Epidermal melanocyte (primary cell): ENCODE data around the gene CD47.

ENCODE experiments used
- DNase-seq: peaks from one replicate; pipeline ENCODE4 v3.0.0; 2011; ENCODE audit warnings: low spot score; ENCODE audit not compliant: insufficient read length

Gene CD47

DNA sequence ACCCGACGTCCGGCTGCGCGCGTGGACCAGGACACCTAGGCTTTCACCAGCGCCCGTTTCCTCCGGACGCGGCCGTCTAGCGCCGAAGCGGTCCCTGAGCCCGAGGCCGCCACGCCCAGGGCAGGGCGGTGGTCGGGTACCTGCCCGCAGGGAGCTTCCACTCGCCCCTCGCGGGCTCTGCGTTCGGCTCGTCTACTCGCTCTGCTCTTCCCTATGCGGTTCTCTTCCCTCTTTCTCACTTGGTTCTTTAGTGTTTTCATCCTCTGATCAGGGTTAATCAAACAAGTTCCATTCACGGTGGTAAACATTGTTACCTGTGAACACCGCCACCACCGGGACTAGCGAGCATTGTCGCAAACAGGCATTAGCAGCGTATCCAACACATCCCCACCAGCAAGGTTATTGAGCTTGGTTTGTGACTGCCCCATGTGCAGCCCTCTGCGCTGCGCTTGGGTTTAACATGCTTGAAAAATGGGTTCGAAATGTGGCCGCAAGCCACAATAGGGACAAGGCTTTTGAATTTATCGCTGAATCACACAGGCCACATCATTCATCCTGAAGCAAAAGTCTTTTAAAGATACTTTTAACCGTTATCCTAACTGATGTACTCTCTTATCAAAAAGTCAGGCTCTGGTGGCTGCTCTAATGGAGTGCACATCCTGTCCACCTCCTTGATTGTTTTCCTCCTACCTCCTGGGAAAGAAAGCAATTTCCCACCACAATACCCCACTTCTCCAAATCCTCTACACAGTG is 843 bp upstream of the CD47 start:
- DNase-seq, result no peak

GRCh38 chr3:108090049-108090700 is 656 bp downstream of the CD47 start:
- no peak for DNase-seq

- DNase-seq, result no peak
These were observed 1.3 kb downstream of the CD47 start for GRCh38 chr3:108089579-108089978.

- peak; percentile 37 for DNase-seq
These were observed 2.1 kb downstream of the CD47 start for GRCh38 chr3:108088697-108089096.

GRCh38 chr3:108088146-108088545 is 2.7 kb downstream of the CD47 start:
- no peak for DNase-seq

DNA sequence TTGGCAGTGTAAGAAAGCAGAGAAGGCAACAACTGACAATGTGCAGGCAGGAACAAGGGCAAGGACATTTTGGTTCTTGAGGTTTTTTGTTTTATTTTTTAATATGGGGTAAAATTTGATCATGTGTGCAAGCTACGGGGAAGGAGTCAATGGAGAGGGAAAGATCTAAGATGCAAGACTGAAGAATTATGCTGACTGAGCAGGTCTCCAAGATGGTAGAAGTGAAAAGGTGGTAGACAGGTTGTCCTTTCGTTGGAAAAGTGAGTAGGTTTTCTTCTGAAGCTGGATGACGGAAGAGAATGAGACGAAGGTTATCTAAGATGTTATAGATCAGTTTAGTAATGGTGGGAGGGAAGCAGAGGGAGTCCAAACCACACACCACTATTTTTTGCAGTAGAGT is 4.2 kb downstream of the CD47 start:
- no peak for DNase-seq

DNA sequence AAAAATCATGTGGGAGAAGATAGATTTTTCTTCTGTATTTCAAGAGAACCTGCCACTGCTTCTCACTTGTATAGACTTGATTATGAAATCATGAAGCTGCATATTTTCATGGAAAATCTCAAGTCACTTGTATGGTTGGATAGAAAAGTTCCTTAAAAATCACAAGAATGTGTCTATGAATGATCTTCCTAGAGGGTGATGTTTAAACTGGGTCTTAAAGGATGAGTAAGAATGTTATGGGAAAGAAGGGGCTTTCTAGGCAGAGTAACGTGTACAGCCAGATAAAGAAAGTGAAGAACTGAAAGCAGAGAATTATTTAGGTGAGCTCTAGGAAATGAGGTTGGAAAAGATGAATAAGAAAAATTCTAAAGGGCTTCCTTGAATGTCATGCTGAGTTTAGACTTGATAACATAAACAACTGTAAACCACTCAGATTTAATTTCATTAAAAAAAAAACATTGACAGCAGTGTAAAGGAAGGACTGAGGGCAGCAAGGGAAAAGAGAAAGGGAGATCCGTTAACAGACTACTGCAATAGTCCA is 5.0 kb downstream of the CD47 start:
- DNase-seq, result no peak

GRCh38 chr3:108085370-108085769 is 5.5 kb downstream of the CD47 start:
- DNase-seq, result no peak

DNA sequence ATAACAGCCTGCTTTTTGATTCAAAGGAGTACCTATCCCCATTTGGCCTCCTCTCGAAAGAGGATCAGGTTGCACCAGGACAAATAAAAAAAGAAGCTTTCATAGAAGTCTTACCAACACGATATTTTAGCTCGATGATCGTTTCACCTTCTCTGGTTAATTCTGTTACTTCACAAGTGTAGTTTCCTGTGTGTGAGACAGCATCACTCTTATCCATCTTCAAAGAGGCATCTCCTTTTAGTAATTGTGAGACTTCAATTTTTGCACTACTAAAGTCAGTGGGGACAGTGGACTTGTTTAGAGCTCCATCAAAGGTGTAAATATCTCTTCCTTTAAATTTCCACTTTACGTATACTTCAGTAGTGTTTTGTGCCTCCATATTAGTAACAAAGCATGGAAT is 11.0 kb downstream of the CD47 start:
- DNase-seq, result no peak

GRCh38 chr3:108079043-108079442 is 11.8 kb downstream of the CD47 start:
- no peak for DNase-seq

GRCh38 chr3:108076564-108076963 is 14.3 kb downstream of the CD47 start:
- no peak for DNase-seq

DNA sequence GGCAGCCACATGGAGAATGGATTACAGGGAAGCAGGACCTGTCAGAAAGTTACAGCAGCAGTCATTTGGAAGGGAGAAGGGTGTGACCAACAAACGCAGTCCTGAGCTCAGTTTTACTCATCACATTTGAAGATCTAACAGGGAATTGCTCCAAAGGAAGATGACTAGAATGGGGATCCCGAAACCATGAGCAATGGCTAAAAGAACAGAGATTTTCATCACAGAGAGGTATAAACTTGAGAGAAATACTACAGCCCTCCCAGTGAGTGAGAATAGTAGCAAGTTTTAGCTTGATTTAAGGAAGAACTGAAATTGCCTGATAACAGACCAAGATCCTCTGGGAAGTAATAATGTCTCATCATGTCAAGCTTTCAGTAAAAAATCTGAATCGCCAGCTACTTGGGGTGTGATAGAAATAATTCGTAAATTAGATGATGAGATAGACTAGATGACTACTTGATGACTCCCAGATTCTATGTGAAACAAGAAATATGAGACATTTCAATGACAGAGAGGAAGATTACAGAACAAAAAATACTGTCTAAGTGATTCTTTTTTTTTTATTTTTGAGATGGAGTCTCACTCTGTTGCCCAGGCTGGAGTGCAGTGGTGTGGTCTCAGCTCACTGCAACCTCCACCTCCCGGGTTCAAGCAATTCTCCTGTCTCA is 16.9 kb downstream of the CD47 start:
- no peak for DNase-seq

DNA sequence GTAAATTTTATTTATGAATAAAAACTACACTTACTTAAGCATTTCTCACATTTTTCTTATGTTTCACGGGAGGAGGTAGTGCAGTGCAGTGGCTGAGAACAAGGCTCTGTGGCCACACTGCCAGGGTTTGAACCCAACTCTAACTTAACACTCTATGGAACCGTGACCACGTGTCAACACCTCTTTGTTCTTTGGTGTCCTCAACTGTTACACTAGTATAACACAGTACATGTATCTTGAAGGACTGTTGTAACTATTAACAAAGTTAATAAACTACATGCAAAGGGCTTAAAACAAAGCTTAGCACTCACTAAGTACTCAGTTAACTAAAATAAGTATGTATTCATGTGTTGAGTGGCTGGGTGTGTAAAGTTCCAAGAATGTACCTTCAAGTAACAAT is 19.5 kb downstream of the CD47 start:
- no peak for DNase-seq

GRCh38 chr3:108070356-108070755 is 20.5 kb downstream of the CD47 start:
- DNase-seq, result no peak

DNA sequence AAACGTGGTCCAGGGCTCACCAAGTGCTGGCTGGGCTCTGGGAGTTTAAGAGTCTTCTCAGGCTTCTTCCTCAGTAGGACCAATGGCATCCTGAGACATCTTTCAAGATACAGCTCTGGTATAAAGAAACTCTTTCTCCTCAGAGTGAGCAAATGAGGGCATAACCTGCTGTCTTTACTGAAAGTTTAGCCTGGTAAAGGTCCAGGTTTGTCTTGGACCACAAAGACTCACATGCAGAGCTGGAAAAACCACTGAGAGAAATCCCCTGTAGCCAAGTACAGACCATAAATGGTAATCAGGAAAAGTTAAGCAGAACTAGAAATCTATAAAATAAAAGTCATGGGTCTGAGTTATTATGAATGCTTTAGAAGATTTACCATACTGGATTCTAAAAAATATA is 23.1 kb downstream of the CD47 start:
- DNase-seq, result no peak

- DNase-seq, result no peak
These were observed 25.7 kb downstream of the CD47 start for GRCh38 chr3:108065096-108065495.

DNA sequence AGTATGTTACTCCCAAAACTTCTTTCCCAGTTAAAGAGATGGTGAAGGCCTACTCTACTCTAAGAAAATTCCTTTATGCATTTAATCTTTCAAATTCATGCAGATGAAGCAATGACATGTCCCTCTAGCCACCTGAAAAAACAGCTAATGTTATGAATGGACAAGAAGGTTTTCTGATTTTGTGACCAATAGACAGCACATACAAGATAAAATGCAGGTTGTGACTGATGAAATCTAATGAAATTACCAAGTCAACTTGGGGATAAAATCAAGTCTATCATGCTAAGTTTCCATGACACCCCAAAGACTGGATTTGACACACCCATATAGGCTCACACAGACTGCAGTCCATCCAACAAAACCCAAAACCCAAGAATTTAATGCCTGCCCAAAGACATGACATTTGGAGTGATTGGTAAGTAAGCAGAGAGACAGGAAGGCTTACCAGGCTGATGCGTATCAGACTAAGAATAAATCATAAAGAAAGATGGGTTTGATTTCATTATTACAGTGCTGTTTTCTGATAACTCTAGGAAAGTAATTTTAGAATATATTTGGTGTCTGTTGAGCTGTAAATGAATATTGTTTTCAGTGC is 26.4 kb downstream of the CD47 start:
- DNase-seq, result no peak

DNA sequence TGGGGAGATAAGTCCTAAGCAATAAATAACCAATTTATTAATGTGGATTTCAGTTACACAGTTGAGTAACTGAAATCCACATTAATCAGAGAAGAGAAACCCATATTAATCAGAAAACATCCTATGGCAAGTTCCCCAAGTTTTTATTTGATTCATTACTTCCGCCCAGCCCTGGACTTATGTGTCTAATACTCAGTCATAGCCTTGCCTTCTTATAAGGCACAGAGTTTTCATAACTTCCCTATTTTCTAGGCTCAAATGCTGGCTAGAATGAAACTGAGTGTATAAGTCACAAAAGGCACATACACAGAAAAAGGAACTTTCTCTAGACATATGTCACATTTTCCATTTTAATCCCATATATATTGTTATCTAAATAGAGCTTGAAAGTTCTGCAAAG is 28.8 kb downstream of the CD47 start:
- DNase-seq, result no peak

DNA sequence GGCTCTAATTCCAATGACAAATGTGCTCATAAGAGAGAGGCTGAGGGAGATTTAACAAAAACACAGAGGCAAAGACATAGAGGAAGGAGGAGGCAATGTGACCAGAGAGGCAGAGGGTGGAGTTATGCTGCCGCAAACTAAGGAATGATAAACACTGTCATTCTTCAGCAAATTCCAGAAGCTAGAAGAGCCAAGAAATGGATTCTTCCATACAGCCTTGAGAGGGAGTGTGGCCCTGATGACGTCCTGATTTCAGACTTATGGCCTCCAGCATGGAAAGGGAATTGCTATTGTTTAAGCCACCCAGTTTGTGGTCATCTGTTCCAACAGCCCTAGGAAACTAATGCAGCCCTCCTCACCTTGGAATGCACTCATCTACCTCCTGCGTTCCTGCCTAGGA is 30.5 kb downstream of the CD47 start:
- DNase-seq, result no peak

DNA sequence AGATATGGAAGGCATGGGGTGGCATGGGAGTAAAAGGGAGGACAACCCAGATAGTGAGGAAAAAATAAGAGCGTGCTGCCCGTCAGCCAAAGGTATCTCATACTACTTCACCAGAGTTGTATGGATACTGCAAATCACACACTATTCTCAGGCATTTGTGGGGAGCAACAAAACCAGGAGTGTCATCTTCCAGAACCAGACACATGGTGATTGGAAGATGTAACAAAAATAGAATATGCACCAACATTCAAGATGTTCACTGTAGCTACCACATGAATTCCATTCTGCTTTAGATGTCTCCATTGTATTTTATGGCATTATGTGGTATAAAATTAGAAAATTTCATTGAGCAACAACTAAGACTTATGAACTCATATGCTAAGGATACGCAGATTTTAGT is 34.9 kb downstream of the CD47 start:
- DNase-seq, result no peak

DNA sequence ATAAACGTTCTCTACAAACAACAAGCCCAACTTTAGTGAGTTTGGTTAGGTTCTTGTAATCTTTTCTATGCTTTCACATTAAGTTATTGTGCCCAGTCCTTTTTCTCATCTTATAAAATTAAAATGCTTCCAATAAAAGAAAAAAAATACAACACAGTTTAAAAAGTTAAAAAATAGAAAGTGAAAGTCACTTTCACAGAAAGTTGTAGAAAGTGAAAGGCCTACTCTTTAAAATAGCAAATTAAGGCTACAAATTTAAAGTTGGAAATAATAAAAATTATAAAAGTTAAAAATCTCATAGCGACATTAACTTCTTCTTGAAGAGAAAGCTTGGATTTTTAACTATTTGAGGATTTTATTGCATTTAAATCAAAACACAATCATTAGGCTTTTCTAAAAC is 35.9 kb downstream of the CD47 start:
- no peak for DNase-seq

DNA sequence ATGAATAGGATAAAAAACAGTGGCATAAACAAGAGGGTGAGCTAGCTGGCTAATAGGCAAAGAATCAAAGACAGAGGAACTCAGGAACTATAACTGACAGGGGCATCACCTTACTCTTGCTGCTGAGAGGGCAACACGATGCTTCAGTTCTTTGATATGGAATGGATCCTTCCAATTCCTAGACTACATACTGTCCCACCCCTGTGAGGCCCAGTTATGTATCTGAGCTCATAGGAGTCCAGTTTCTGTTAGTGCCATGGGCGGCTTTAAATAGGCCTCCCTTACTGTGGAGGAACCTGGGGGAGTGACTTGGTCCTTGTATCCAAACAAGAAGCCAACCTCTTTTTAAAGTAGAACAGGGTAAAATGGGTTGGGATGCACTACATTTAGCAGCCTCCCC is 37.3 kb downstream of the CD47 start:
- no peak for DNase-seq
